ENCODE data around the gene MPDU1. TPM values are rescaled to one million over a fixed set of nuclear protein-coding genes. Genes with fewer than 3 reads are reported as not detected.
A peak's percentile ranks its signal among the peaks of the same experiment; 100 is the strongest.

Gene MPDU1
- total RNA-seq, 1 experiment from 2014 or later = 50.9 TPM

DNA sequence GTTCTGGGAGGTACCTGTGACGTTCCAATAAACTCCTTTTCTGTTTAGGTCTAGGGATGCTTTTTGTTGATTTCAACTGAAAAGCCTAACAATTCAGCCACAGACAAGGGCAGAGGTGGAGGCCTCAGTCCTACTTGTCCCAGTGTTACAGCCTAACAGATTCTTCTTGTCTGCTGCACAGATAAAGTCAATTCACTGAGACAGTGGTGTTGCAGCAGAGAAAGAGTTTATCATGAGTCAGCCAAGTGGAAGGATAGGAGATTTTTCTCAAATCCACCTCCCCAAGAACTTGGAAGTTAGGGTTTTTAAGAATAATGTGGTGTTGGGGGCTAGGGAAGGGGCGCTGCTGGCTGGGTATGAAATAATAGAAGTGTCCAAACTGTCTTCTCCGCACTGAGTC is 45.6 kb upstream of the MPDU1 start:
- ChIA-PET CTCF (no interaction called here), RAD21 (ENCODE audit: low non-redundant PET in 1 of 2, low total read pairs in 2 of 2, uncharacterized antibody in 2 of 2, unreplicated experiment in 2 of 2) (no interaction called here), POLR2A (no interaction called here)
- Histone ChIP-seq H3K9ac (ENCODE audit: low read length) (no peak overlapping the region), H3K27ac (ENCODE audit: low read depth, low read length) (no peak overlapping the region), H3K9me2 (ENCODE audit: insufficient read depth) (no peaks in the 10 kb centered on the region), H3K4me3 (replicated peaks in 1 of 2; ENCODE audit: low read depth in 1 of 2, low read length in 2 of 2) (no peak overlapping the region), H3K79me2 (ENCODE audit: insufficient read depth, low read length) (no peaks in the 10 kb centered on the region), H2AFZ (ENCODE audit: low read depth, low read length, poor library complexity, severe bottlenecking) (no peak overlapping the region), H4K20me1 (ENCODE audit: insufficient read depth) (no peaks in the 10 kb centered on the region), H3K9me3 (ENCODE audit: control insufficient read depth in 1 of 2, insufficient read depth in 1 of 2, low read depth in 1 of 2, low read length in 2 of 2) (peaks cover 8 to 12% of the 10 kb centered on the region in 2 experiments; a peak in 2 of 4 replicates), H3K4me1 (ENCODE audit: control insufficient read depth in 1 of 2, insufficient read depth in 2 of 2, low read length in 2 of 2) (no peaks in the 10 kb centered on the region), H3K27me3 (ENCODE audit: insufficient read depth, low read length) (no peaks in the 10 kb centered on the region), H3K36me3 (ENCODE audit: control insufficient read depth in 1 of 2, insufficient read depth in 2 of 2, low read length in 2 of 2) (no peaks in the 10 kb centered on the region), H3K4me2 (ENCODE audit: low read length) (no peak overlapping the region)
- TF ChIP-seq POLR2A (IDR thresholded peaks at IDR 0.05; ENCODE audit: borderline replicate concordance, extremely low read depth, insufficient read depth, insufficient read length) (no peak), SRF (IDR thresholded peaks at IDR 0.05; ENCODE audit: low read depth) (no peak), CBX3 (IDR thresholded peaks at IDR 0.05; ENCODE audit: low read depth) (peak; percentile 66; the same call in 1 of the 2 replicates), ZFX (IDR thresholded peaks at IDR 0.05) (no peak)
- TF ChIP-seq, protein P1, sequence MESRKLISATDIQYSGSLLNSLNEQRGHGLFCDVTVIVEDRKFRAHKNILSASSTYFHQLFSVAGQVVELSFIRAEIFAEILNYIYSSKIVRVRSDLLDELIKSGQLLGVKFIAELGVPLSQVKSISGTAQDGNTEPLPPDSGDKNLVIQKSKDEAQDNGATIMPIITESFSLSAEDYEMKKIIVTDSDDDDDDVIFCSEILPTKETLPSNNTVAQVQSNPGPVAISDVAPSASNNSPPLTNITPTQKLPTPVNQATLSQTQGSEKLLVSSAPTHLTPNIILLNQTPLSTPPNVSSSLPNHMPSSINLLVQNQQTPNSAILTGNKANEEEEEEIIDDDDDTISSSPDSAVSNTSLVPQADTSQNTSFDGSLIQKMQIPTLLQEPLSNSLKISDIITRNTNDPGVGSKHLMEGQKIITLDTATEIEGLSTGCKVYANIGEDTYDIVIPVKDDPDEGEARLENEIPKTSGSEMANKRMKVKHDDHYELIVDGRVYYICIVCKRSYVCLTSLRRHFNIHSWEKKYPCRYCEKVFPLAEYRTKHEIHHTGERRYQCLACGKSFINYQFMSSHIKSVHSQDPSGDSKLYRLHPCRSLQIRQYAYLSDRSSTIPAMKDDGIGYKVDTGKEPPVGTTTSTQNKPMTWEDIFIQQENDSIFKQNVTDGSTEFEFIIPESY (IDR thresholded peaks at IDR 0.05; ENCODE audit: extremely low read depth, insufficient replicate concordance, low read length) = no peak
- ATAC-seq (no peak), DNase-seq (ENCODE audit: low read depth, low spot score) (no peak)
- BruUV-seq (replicated peaks) = no TSS peak
- intact Hi-C loops (cut with micrococcal nuclease) = no loop called here

DNA sequence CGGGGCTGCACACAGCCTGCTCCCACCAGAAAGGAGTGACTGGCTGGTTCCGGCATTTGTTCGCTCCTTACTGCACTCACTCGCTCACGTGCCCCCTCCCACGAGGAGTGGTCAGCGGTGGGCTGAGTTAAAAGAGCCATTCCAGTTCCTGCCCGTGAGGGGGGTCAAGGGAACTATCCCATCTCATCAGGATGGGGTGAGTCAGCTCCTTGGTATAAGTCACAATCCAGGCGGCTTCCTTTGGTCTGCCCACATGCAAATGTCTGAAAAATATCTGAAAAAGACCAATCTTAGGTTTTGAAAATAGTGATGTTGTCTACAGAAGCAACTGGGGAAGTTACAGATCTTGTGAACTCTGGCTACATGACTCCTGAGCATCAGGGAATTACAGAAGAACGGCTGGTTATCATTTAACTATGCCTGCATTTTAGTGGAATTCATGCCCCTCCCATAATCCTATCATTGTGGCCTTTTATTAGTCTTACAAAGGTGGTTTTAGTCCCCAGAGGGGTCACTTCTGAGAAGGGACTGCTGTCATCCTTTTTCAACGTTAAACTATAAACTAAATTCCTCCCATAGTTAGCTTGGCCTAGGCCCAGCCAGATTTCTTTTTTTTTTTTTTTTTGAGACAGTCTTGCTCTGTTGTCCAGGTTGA is 44.6 kb upstream of the MPDU1 start:
- no peak overlapping the region for H3K4me2 ChIP-seq (ENCODE audit: low read length)
- ChIA-PET CTCF (interaction anchor here (1.0 kb wide), 1 partner anchor 21 kb away, joined by 3 read pairs; no protein-coding TSS in a partner anchor), POLR2A (no interaction called here), RAD21 (ENCODE audit: low non-redundant PET in 1 of 2, low total read pairs in 2 of 2, uncharacterized antibody in 2 of 2, unreplicated experiment in 2 of 2) (no interaction called here)
- no TSS peak for BruUV-seq (replicated peaks)
- ATAC-seq (no peak), DNase-seq (ENCODE audit: low read depth, low spot score) (no peak)
- H4K20me1 ChIP-seq (ENCODE audit: insufficient read depth) = no peaks in the 10 kb centered on the region
- H3K27me3 ChIP-seq (ENCODE audit: insufficient read depth, low read length) = no peaks in the 10 kb centered on the region
- H3K27ac ChIP-seq (ENCODE audit: low read depth, low read length) = no peak overlapping the region
- H3K4me3 ChIP-seq (replicated peaks in 1 of 2; ENCODE audit: low read depth in 1 of 2, low read length in 2 of 2) = no peak overlapping the region
- TF ChIP-seq EZH2 (IDR thresholded peaks at IDR 0.05) = no peak
- TF ChIP-seq ZNF274 (IDR thresholded peaks at IDR 0.05; ENCODE audit: low read depth, low read length) = no peak
- TF ChIP-seq SP1 (IDR thresholded peaks at IDR 0.05; ENCODE audit: low read depth) = no peak
- TF ChIP-seq POLR2AphosphoS5 (IDR thresholded peaks at IDR 0.05; ENCODE audit: low read depth, low read length) = no peak
- no peak for TF ChIP-seq YY1 (IDR thresholded peaks at IDR 0.05; ENCODE audit: extremely low read depth, insufficient replicate concordance, low read depth, low read length)
- TF ChIP-seq CEBPB (IDR thresholded peaks at IDR 0.05; ENCODE audit: low read depth) = no peak
- TF ChIP-seq, protein P2, sequence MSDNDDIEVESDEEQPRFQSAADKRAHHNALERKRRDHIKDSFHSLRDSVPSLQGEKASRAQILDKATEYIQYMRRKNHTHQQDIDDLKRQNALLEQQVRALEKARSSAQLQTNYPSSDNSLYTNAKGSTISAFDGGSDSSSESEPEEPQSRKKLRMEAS (IDR thresholded peaks at IDR 0.05) = no peak
- TF ChIP-seq, protein P3, sequence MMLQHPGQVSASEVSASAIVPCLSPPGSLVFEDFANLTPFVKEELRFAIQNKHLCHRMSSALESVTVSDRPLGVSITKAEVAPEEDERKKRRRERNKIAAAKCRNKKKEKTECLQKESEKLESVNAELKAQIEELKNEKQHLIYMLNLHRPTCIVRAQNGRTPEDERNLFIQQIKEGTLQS (IDR thresholded peaks at IDR 0.05) = no peak
- TF ChIP-seq ZFX (IDR thresholded peaks at IDR 0.05) = no peak
- TF ChIP-seq, protein P1 (IDR thresholded peaks at IDR 0.05; ENCODE audit: extremely low read depth, insufficient replicate concordance, low read length) = no peak
- no peak for TF ChIP-seq ELF1 (IDR thresholded peaks at IDR 0.05; ENCODE audit: borderline replicate concordance, low read depth)
- no peak for TF ChIP-seq FOSL1 (IDR thresholded peaks at IDR 0.05; ENCODE audit: low read depth)
- H3K79me2 ChIP-seq (ENCODE audit: insufficient read depth, low read length) = no peaks in the 10 kb centered on the region
- peaks cover 8 to 12% of the 10 kb centered on the region in 2 experiments; a peak in 2 of 4 replicates for H3K9me3 ChIP-seq (ENCODE audit: control insufficient read depth in 1 of 2, insufficient read depth in 1 of 2, low read depth in 1 of 2, low read length in 2 of 2)
- no peaks in the 10 kb centered on the region for H3K36me3 ChIP-seq (ENCODE audit: control insufficient read depth in 1 of 2, insufficient read depth in 2 of 2, low read length in 2 of 2)
- no peaks in the 10 kb centered on the region for H3K4me1 ChIP-seq (ENCODE audit: control insufficient read depth in 1 of 2, insufficient read depth in 2 of 2, low read length in 2 of 2)
- intact Hi-C loops (cut with micrococcal nuclease) = no loop called here
- H3K9me2 ChIP-seq (ENCODE audit: insufficient read depth) = no peaks in the 10 kb centered on the region
- H3K9ac ChIP-seq (ENCODE audit: low read length) = no peak overlapping the region
- H2AFZ ChIP-seq (ENCODE audit: low read depth, low read length, poor library complexity, severe bottlenecking) = no peak overlapping the region

Measured in HCT116 (cell line).